SJCRH30 (cell line): ENCODE results near the gene TMEM121B. TPM values are rescaled to one million over a fixed set of nuclear protein-coding genes. Genes with fewer than 3 reads are reported as not detected.

Source experiments
- DNase-seq, 2 experiments: peaks; one replicate each; pipeline ENCODE4 v3.0.0-alpha.2; 2015 to 2020
- H3K27ac ChIP-seq: fragments of 250-450 bp; sonication (Bioruptor Pico); 2 replicates; pipeline ENCODE4 v1.5.1; 2020; ENCODE audit warnings: mild to moderate bottlenecking, moderate library complexity
- H3K27me3 ChIP-seq: fragments of 250-450 bp; sonication (Bioruptor Pico); 2 replicates; pipeline ENCODE4 v1.5.1; 2020; ENCODE audit warnings: mild to moderate bottlenecking, moderate library complexity
- H3K36me3 ChIP-seq: fragments of 250-450 bp; sonication (Bioruptor Pico); 2 replicates; pipeline ENCODE4 v1.5.1; 2020; ENCODE audit warnings: mild to moderate bottlenecking, moderate library complexity
- H3K4me1 ChIP-seq: fragments of 250-450 bp; sonication (Bioruptor Pico); 2 replicates; pipeline ENCODE4 v1.5.1; 2020; ENCODE audit warnings: mild to moderate bottlenecking, moderate library complexity
- H3K4me3 ChIP-seq: fragments of 250-450 bp; sonication (Bioruptor Pico); 2 replicates; pipeline ENCODE4 v1.5.1; 2020; ENCODE audit warnings: mild to moderate bottlenecking, moderate library complexity
- H3K9me3 ChIP-seq: fragments of 250-450 bp; sonication (Bioruptor Pico); replicated peaks from 2 replicates; pipeline ENCODE4 v1.5.1; 2020; ENCODE audit warnings: mild to moderate bottlenecking, moderate library complexity
- total RNA-seq: library from RNA; depleted of rRNA; stranded (reverse); fragments of >200 nt; shearing (Covaris generic); gene quantifications from 2 replicates; pipeline ENCODE4 v1.2.3, GENCODE V29; 2014; rRNA removed

TMEM121B gene
- 1.8 and 1.9 TPM in 2 replicates for total RNA-seq

- DNase-seq, result peak; percentile 88 to 89
- H3K27ac ChIP-seq, result no peak within 1 kb of the TSS; the same call in 1 of the 2 replicates
- H3K4me1 ChIP-seq, result no peaks in the 10 kb centered on the region
Observed at GRCh38 chr22:17121233-17122195, at the start of gene TMEM121B. Gene TMEM121B, minus strand, starts transcription at chr22:17121360. Its CDS starts 233 bp downstream, at chr22:17121127.

GRCh38 chr22:17167486-17167885 is 46.3 kb upstream of the TMEM121B start:
- H3K9me3 ChIP-seq, result no peaks in the 10 kb centered on the region
- no peak overlapping the region for H3K27ac ChIP-seq
- no peaks in the 10 kb centered on the region for H3K36me3 ChIP-seq
- H3K4me3 ChIP-seq, result no peak overlapping the region
- DNase-seq, result no peak
- no peaks in the 10 kb centered on the region for H3K27me3 ChIP-seq
- no peaks in the 10 kb centered on the region for H3K4me1 ChIP-seq

More at GRCh38 chr22:17121233-17122195, at the start of gene TMEM121B:
- peak within 1 kb of the TSS; percentile 74 for H3K4me3 ChIP-seq
- no peaks in the 10 kb centered on the region for H3K36me3 ChIP-seq
- no peaks in the 10 kb centered on the region for H3K27me3 ChIP-seq
- H3K9me3 ChIP-seq, result no peaks in the 10 kb centered on the region

GRCh38 chr22:17164392-17165024 is 43.3 kb upstream of the TMEM121B start:
- H3K4me3 ChIP-seq, result no peak overlapping the region
- H3K36me3 ChIP-seq, result no peaks in the 10 kb centered on the region
- no peak overlapping the region for H3K27ac ChIP-seq
- H3K9me3 ChIP-seq, result no peaks in the 10 kb centered on the region
- DNase-seq, result peak in 1 of 2 experiments; percentile 29
- H3K27me3 ChIP-seq, result no peaks in the 10 kb centered on the region
- H3K4me1 ChIP-seq, result no peaks in the 10 kb centered on the region

- H3K4me1 ChIP-seq, result no peaks in the 10 kb centered on the region
- H3K27me3 ChIP-seq, result no peaks in the 10 kb centered on the region
- DNase-seq, result no peak
- 0 out of 2 replicates have a peak, but pooled peaks cover 1% of the 10 kb centered on the region for H3K36me3 ChIP-seq
- H3K9me3 ChIP-seq, result no peaks in the 10 kb centered on the region
- H3K27ac ChIP-seq, result no peak overlapping the region
- H3K4me3 ChIP-seq, result no peak overlapping the region
Observed at GRCh38 chr22:17162731-17163130, 41.6 kb upstream of the TMEM121B start.

- no peak overlapping the region for H3K4me3 ChIP-seq
- H3K27me3 ChIP-seq, result no peaks in the 10 kb centered on the region
- H3K36me3 ChIP-seq, result 0 out of 2 replicates have a peak, but pooled peaks cover 6% of the 10 kb centered on the region
- H3K27ac ChIP-seq, result no peak overlapping the region
- H3K4me1 ChIP-seq, result no peaks in the 10 kb centered on the region
- DNase-seq, result no peak
- H3K9me3 ChIP-seq, result no peaks in the 10 kb centered on the region
Observed at GRCh38 chr22:17161991-17162390, 40.8 kb upstream of the TMEM121B start.

GRCh38 chr22:17159504-17159951 is 38.4 kb upstream of the TMEM121B start:
- Histone ChIP-seq H3K36me3 (peaks cover 6% of the 10 kb centered on the region; the same call in 1 of the 2 replicates), H3K27ac (peak overlapping the region; percentile 43), H3K4me3 (peak overlapping the region; percentile 79), H3K4me1 (no peaks in the 10 kb centered on the region), H3K27me3 (no peaks in the 10 kb centered on the region), H3K9me3 (no peaks in the 10 kb centered on the region)
- peak in 1 of 2 experiments; percentile 11 for DNase-seq

GRCh38 chr22:17158568-17159503 is 37.7 kb upstream of the TMEM121B start, which contains the start of gene HDHD5:
Gene HDHD5, minus strand, starts transcription at chr22:17159277. Its CDS starts 26 bp downstream, at chr22:17159251.
- Histone ChIP-seq H3K4me3 (peak within 1 kb of the TSS; percentile 79), H3K36me3 (peaks cover 6% of the 10 kb centered on the region; the same call in 1 of the 2 replicates), H3K27ac (peak within 1 kb of the TSS; percentile 53), H3K4me1 (no peaks in the 10 kb centered on the region), H3K27me3 (no peaks in the 10 kb centered on the region), H3K9me3 (no peaks in the 10 kb centered on the region)
- DNase-seq, result peak; percentile 90 to 91

GRCh38 chr22:17158176-17158567 is 37.0 kb upstream of the TMEM121B start:
- no peak for DNase-seq
- peak overlapping the region; percentile 53; the same call in 1 of the 2 replicates for H3K27ac ChIP-seq
- H3K9me3 ChIP-seq, result no peaks in the 10 kb centered on the region
- H3K4me3 ChIP-seq, result peak overlapping the region; percentile 79
- H3K4me1 ChIP-seq, result no peaks in the 10 kb centered on the region
- peaks cover 6% of the 10 kb centered on the region; the same call in 1 of the 2 replicates for H3K36me3 ChIP-seq
- no peaks in the 10 kb centered on the region for H3K27me3 ChIP-seq

- no peaks in the 10 kb centered on the region for H3K4me1 ChIP-seq
- H3K27me3 ChIP-seq, result no peaks in the 10 kb centered on the region
- peaks cover 6% of the 10 kb centered on the region; the same call in 1 of the 2 replicates for H3K36me3 ChIP-seq
- DNase-seq, result no peak
- H3K27ac ChIP-seq, result no peak overlapping the region
- no peaks in the 10 kb centered on the region for H3K9me3 ChIP-seq
- peak overlapping the region; percentile 79 for H3K4me3 ChIP-seq
Observed at GRCh38 chr22:17157714-17158113, 36.6 kb upstream of the TMEM121B start.

GRCh38 chr22:17155941-17156340 is 34.8 kb upstream of the TMEM121B start:
- Histone ChIP-seq H3K27me3 (no peaks in the 10 kb centered on the region), H3K4me1 (no peaks in the 10 kb centered on the region), H3K27ac (no peak overlapping the region), H3K36me3 (peaks cover 6% of the 10 kb centered on the region; the same call in 1 of the 2 replicates), H3K9me3 (no peaks in the 10 kb centered on the region), H3K4me3 (no peak overlapping the region)
- no peak for DNase-seq

- Histone ChIP-seq H3K27me3 (no peaks in the 10 kb centered on the region), H3K4me1 (no peaks in the 10 kb centered on the region), H3K4me3 (no peak overlapping the region), H3K9me3 (no peaks in the 10 kb centered on the region), H3K36me3 (peaks cover 6% of the 10 kb centered on the region), H3K27ac (no peak overlapping the region)
- DNase-seq, result no peak
Observed at GRCh38 chr22:17152971-17153370, 31.8 kb upstream of the TMEM121B start.

GRCh38 chr22:17152340-17152739 is 31.2 kb upstream of the TMEM121B start:
- Histone ChIP-seq H3K36me3 (peaks cover 4% of the 10 kb centered on the region), H3K4me3 (no peak overlapping the region), H3K4me1 (no peaks in the 10 kb centered on the region), H3K27me3 (no peaks in the 10 kb centered on the region), H3K27ac (no peak overlapping the region), H3K9me3 (no peaks in the 10 kb centered on the region)
- DNase-seq, result no peak

GRCh38 chr22:17149076-17149815 is 28.1 kb upstream of the TMEM121B start:
- Histone ChIP-seq H3K4me1 (no peaks in the 10 kb centered on the region), H3K9me3 (no peaks in the 10 kb centered on the region), H3K4me3 (no peak overlapping the region)

More at GRCh38 chr22:17149076-17149815, 28.1 kb upstream of the TMEM121B start:
- Histone ChIP-seq H3K27ac (no peak overlapping the region), H3K36me3 (peaks cover 9% of the 10 kb centered on the region), H3K27me3 (no peaks in the 10 kb centered on the region)
- DNase-seq, result no peak
